NT2/D1 (cell line): ENCODE measurements around the gene LIG1.
A peak's percentile ranks its signal among the peaks of the same experiment; 100 is the strongest.

Source experiments
- DNase-seq: peaks from one replicate; pipeline ENCODE4 v3.0.0-alpha.2; 2011; ENCODE audit warnings: low read depth, low spot score
- H3K27me3 ChIP-seq: 2 replicates; pipeline ENCODE4 v1.6.0; 2011; ENCODE audit warnings: mild to moderate bottlenecking; ENCODE audit not compliant: insufficient read length, insufficient read depth
- H3K36me3 ChIP-seq: 2 replicates; pipeline ENCODE4 v1.6.1; 2011; ENCODE audit warnings: mild to moderate bottlenecking, low read length, mixed read lengths; ENCODE audit not compliant: insufficient read depth, insufficient read length
- H3K4me1 ChIP-seq: 2 replicates; pipeline ENCODE4 v1.5.1; 2011; ENCODE audit not compliant: insufficient read depth, insufficient read length
- H3K4me3 ChIP-seq: 2 replicates; pipeline ENCODE4 v1.5.1; 2011; ENCODE audit warnings: low read depth; ENCODE audit not compliant: insufficient read length
- H3K9ac ChIP-seq: 2 replicates; pipeline ENCODE4 v1.6.0; 2011; ENCODE audit warnings: low read depth; ENCODE audit not compliant: insufficient read length
- H3K9me3 ChIP-seq: 2 replicates; pipeline ENCODE4 v1.5.1; 2011; ENCODE audit warnings: mild to moderate bottlenecking, low read length; ENCODE audit not compliant: insufficient read depth
- SUZ12 ChIP-seq: IDR thresholded peaks from 2 replicates; pipeline ENCODE4 v1.6.1; 2011; ENCODE audit not compliant: insufficient read length, insufficient read depth; ENCODE audit errors: extremely low read depth
- YY1 ChIP-seq: IDR thresholded peaks from 2 replicates; pipeline ENCODE4 v1.6.1; 2011; ENCODE audit not compliant: insufficient read length, insufficient read depth
- ZNF274 ChIP-seq: IDR thresholded peaks from 2 replicates; pipeline ENCODE4 v1.6.1; 2011; ENCODE audit warnings: mild to moderate bottlenecking, low read depth, low read length

Gene LIG1

GRCh38 chr19:48175578-48175977 lies 5.4 kb upstream of the LIG1 start:
- TF ChIP-seq YY1 (no peak), ZNF274 (no peak), SUZ12 (no peak)
- no peak overlapping the region for H3K4me3 ChIP-seq
- H3K9ac ChIP-seq, result no peak overlapping the region
- peaks cover 3% of the 10 kb centered on the region for H3K4me1 ChIP-seq
- no peaks in the 10 kb centered on the region for H3K9me3 ChIP-seq
- H3K27me3 ChIP-seq, result no peaks in the 10 kb centered on the region
- peaks cover 32% of the 10 kb centered on the region for H3K36me3 ChIP-seq
- DNase-seq, result no peak

GRCh38 chr19:48174445-48175030 lies 4.4 kb upstream of the LIG1 start:
- no peak for TF ChIP-seq SUZ12
- TF ChIP-seq YY1, result no peak
- no peak for TF ChIP-seq ZNF274
- no peak for DNase-seq
- Histone ChIP-seq H3K4me1 (peaks cover 3% of the 10 kb centered on the region), H3K27me3 (no peaks in the 10 kb centered on the region), H3K9ac (no peak overlapping the region), H3K9me3 (no peaks in the 10 kb centered on the region), H3K4me3 (no peak overlapping the region), H3K36me3 (peaks cover 32% of the 10 kb centered on the region)

- no peaks in the 10 kb centered on the region for H3K9me3 ChIP-seq
- peaks cover 31% of the 10 kb centered on the region for H3K36me3 ChIP-seq
- TF ChIP-seq ZNF274 (no peak), SUZ12 (no peak), YY1 (no peak)
- H3K4me3 ChIP-seq, result no peak overlapping the region
- peak overlapping the region; percentile 90 for H3K9ac ChIP-seq
- H3K4me1 ChIP-seq, result peaks cover 3% of the 10 kb centered on the region
- DNase-seq, result no peak
- no peaks in the 10 kb centered on the region for H3K27me3 ChIP-seq
Observed at GRCh38 chr19:48171710-48172109, 1.6 kb upstream of the LIG1 start.

- H3K9ac ChIP-seq, result peak overlapping the region; percentile 90
Observed at GRCh38 chr19:48170817-48171347, 738 bp upstream of the LIG1 start.

GRCh38 chr19:48169578-48169938 lies 586 bp downstream of the LIG1 start:
- Histone ChIP-seq H3K9me3 (no peaks in the 10 kb centered on the region), H3K9ac (no peak overlapping the region), H3K27me3 (no peaks in the 10 kb centered on the region), H3K4me1 (peaks cover 3% of the 10 kb centered on the region), H3K36me3 (peaks cover 24% of the 10 kb centered on the region), H3K4me3 (peak overlapping the region; percentile 85)
- TF ChIP-seq SUZ12 (no peak), YY1 (no peak), ZNF274 (no peak)
- peak; percentile 32 for DNase-seq

More at GRCh38 chr19:48170817-48171347, 738 bp upstream of the LIG1 start:
- no peak for DNase-seq
- no peak for TF ChIP-seq SUZ12
- TF ChIP-seq YY1, result no peak
- no peak for TF ChIP-seq ZNF274
- no peaks in the 10 kb centered on the region for H3K9me3 ChIP-seq
- peaks cover 31% of the 10 kb centered on the region for H3K36me3 ChIP-seq
- H3K27me3 ChIP-seq, result no peaks in the 10 kb centered on the region
- peak overlapping the region; percentile 85 for H3K4me3 ChIP-seq
- peaks cover 3% of the 10 kb centered on the region for H3K4me1 ChIP-seq

GRCh38 chr19:48168689-48169088 lies 1.5 kb downstream of the LIG1 start:
- no peak overlapping the region for H3K9ac ChIP-seq
- peaks cover 3% of the 10 kb centered on the region for H3K4me1 ChIP-seq
- no peak overlapping the region for H3K4me3 ChIP-seq
- H3K9me3 ChIP-seq, result no peaks in the 10 kb centered on the region
- peaks cover 22% of the 10 kb centered on the region for H3K36me3 ChIP-seq
- H3K27me3 ChIP-seq, result no peaks in the 10 kb centered on the region
- DNase-seq, result no peak
- TF ChIP-seq SUZ12, result no peak

GRCh38 chr19:48158210-48158790 lies 11.8 kb downstream of the LIG1 start:
- Histone ChIP-seq H3K36me3 (peaks cover 57% of the 10 kb centered on the region), H3K4me1 (no peaks in the 10 kb centered on the region), H3K9ac (no peak overlapping the region), H3K27me3 (no peaks in the 10 kb centered on the region), H3K4me3 (no peak overlapping the region), H3K9me3 (no peaks in the 10 kb centered on the region)
- no peak for DNase-seq
- TF ChIP-seq ZNF274, result no peak
- TF ChIP-seq YY1, result no peak
- no peak for TF ChIP-seq SUZ12
